ENCODE data around the gene NEUROD4.

Gene NEUROD4

GRCh38 chr12:55063291-55063690, 43.5 kb downstream of the NEUROD4 start:
- no peak for DNase-seq

- no peak for DNase-seq
These were observed 45.8 kb downstream of the NEUROD4 start for GRCh38 chr12:55065535-55065934.

- no peak for DNase-seq
These were observed 47.9 kb downstream of the NEUROD4 start for GRCh38 chr12:55067701-55068100.

GRCh38 chr12:55068416-55069010, 48.7 kb downstream of the NEUROD4 start:
- DNase-seq: peak; percentile 45

GRCh38 chr12:55072083-55072482, 52.3 kb downstream of the NEUROD4 start:
- peak; percentile 3 for DNase-seq

GRCh38 chr12:55073043-55074022, 53.6 kb downstream of the NEUROD4 start:
- DNase-seq: peak; percentile 49

- no peak for DNase-seq
These were observed 55.0 kb downstream of the NEUROD4 start for GRCh38 chr12:55074806-55075205.
